NCI-H446 treated with DMSO at 0.1 percent for 48 hours (cell line): ENCODE results near the gene RDM1.

ENCODE experiments used
- DNase-seq: peaks from one replicate; lab custom pipeline; 2025; lab: John Stamatoyannopoulos, UW

Gene RDM1

GRCh38 chr17:35870906-35871819 is 59.4 kb downstream of the RDM1 start:
- no peak for DNase-seq

- no peak for DNase-seq
These were observed 61.8 kb downstream of the RDM1 start, which contains the start of gene HEATR9 for GRCh38 chr17:35868737-35869136. HEATR9 (minus strand) TSS chr17:35868891; CDS start chr17:35868742, 149 bp downstream.
